SH-SY5Y (cell line): ENCODE results near the gene CCK.

Source experiments
- GATA2 ChIP-seq: IDR thresholded peaks from 2 replicates; pipeline ENCODE4 v1.6.1; 2011; ENCODE audit warnings: mild to moderate bottlenecking, low read depth, low read length
- GATA3 ChIP-seq: IDR thresholded peaks from 2 replicates; pipeline ENCODE4 v1.6.1; 2011; ENCODE audit warnings: low read depth, mild to moderate bottlenecking, low read length, moderate library complexity

Gene CCK

DNA sequence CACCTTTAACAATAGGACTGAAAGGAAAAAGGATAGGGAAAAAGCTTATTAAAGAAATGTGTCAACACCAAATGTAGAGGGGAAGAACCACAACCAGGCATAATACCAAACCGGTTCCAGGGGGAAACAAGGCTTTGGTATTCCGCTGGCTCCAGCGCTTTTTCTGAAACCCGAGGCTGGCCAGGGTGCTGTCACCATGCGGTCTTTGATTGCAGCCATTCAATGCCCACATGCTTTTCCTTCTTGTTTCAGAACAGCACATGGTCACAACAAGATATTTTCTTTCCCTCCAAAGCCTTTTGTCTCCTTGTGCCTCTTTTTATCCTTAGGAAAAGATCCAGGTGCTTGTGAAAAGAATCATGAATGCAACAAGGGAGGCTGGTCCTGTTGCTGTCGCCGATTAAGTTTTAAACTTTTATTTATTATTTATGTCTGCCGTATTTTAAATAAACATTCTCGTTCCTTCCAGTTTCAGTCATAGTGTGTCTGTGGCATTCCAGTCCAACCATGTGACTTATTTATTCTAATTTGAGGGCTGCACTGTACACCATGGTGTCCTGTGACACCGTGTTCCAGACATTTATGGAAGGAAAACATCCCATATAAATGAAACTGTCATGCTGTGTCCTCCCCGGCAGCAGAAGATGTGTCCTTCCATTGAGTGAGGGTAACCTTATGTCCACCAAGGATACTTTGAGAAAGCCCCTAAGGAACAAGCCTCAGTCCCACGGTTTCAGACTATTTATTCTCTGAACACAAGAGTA is 41.1 kb downstream of the CCK start:
- TF ChIP-seq GATA2 (no peak), GATA3 (no peak)

DNA sequence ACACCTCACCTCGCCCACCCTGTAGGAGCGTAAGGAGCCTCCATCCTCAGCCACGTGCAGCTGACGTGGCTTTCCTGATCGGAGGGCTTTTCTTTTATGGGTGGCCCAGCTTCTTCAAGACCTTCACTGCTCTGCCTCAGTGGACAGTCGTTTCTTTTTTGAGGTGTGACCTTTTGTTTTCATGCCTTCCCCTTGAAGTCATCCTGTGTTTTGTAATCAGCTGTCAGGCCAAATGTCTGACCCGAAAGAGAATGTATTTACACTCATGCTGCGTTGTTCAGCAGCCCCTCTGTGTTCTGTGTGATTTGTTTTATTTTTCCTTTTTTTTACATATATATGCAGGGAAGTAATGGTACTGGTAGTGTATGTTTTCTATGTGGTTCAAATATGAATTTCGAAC is 41.8 kb downstream of the CCK start:
- TF ChIP-seq GATA2 (no peak), GATA3 (no peak)

DNA sequence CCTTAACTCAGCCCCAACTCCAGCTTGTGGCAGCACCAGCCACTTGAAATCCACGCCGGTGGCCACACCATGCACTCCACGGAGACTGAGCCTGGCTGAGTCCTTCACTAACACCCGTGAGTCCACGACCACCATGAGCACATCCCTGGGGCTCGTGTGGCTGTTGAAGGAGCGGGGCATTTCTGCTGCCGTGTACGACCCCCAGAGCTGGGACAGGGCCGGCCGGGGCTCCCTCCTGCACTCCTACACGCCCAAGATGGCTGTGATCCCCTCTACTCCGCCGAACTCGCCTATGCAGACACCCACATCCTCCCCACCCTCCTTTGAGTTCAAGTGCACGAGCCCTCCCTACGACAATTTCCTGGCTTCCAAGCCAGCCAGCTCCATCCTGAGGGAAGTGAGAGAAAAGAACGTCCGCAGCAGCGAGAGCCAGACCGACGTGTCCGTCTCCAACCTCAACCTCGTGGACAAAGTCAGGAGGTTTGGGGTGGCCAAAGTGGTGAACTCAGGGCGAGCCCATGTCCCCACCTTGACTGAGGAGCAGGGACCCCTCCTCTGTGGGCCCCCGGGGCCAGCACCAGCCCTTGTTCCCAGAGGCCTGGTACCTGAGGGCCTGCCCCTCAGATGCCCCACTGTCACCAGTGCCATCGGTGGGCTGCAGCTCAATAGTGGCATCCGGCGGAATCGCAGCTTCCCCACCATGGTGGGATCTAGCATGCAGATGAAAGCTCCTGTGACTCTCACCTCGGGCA is 42.9 kb downstream of the CCK start:
- no peak for TF ChIP-seq GATA3
- TF ChIP-seq GATA2: no peak

DNA sequence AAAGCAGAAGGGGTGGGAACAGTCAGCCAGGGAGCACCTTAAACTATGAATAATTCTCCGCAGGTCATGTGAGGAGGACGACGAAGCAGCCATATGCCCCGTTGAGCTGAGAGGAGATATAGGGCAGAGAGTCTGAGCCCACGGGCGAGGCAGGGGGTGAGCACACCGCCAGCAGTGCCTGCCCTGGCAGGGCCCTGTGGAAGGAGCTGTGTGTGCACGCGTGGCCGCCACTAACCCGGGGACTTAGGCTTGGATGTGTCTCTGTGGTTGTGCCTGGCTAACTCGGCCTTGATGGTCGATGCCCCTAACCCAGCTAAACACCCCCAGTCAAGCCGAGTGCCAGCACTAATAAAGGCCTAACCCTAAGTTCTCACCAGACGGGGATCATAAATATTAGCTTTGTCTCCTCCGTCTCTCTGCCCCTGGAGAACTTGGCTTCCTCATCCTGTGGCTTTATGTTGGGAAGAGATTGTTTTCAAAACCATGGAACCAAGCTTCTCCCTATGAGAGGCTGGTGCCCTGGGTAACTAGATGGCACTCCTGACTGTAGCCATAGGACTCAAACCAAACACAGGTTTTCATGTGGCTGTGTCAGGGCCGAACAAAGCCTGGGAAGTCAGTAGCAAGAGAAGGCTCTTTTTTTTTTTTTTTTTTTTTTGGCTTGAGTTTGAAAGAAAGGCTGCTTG is 45.4 kb downstream of the CCK start:
- TF ChIP-seq GATA2 (no peak), GATA3 (no peak)

DNA sequence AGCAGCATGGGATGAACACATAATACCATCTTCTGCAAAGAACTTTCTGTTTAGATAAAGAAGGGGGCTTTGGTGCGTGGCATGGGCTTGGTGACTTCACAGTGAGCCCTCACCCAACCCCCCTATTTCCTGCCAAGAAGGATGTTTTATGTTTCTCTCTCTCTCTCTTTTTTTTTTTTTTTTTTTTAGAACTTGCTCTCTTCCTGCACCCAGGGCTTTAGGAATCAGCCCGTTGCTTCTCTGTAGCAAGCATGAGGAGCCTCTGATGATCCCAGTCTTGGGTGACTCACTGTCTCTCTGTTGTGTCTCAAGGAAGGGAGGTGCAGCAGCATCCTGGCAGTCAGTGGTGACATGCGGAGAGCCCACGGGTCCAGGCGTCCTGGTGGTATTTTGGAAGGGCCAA is 49.1 kb downstream of the CCK start:
- TF ChIP-seq GATA3 (no peak), GATA2 (no peak)

DNA sequence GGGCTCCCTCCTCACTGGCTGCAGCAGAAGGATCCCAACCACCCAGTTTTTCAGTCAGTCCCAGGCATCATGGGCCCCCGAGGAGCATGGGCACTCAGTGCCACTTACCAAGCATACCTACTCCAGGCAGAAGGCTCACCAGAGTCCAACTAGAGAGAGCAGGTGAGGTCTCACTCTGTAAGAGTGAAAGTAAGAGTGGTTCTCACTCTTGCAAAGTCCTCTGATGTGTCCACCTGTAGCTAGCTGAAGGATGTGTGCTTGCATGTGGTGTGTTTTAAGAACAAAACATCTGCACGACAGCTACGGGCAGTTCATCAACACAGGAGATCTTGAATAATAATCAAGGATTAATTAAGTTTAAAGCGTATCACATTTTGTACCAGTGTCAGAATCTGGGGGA is 49.7 kb downstream of the CCK start:
- no peak for TF ChIP-seq GATA2
- no peak for TF ChIP-seq GATA3

DNA sequence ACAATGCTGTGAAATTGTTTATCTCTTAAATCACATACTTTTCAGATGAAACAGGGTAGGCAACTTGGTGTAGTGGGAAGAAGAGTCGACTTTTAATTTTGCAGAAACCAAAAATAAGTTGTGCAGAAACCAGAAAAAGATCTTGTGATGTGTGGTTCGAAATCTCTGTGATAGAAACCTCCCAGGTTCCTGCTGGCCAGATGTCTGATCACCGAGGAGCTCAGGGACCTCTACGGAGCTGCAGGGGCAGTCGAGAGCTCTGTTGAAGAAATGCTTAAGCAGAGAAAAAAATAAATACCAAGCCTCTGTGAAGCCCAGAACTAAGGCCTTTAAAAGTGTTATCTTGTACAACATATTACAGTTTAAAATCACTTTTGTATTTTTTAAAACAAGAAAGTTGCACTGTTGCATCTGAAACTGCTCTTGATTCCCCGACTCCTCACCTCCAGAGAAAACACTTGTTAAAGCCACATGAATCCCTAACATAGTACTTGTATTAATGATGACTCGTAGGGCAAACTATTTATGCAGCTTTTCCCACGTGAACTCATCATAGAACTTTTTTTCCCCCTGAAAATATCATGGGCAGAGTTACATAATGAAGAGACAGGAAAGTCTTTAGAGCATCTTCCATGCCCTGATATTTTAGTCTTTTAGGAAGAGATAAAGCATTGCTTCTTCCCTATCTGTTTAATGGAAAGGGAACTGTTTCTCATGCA is 51.3 kb downstream of the CCK start:
- TF ChIP-seq GATA2 (no peak), GATA3 (no peak)

DNA sequence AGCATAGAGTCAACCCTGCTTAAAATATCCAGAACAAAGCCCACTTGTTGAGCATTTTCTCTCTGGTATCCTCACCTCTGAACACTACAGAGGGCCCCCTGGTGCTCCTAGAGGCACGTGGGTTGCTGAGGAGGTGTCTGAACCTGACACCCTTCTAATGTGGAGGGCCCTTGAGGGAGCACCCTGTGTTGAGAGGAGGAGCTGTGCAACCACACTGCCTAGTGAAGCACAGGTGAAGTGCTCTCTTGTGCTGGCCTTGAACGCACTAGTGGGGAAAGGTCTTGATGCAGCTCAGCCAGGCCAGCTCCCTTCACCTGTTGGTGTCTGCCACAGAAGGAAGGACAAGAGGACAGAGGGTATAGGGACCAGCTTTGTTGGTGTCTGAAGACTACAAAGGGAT is 51.9 kb downstream of the CCK start:
- TF ChIP-seq GATA3 (no peak), GATA2 (no peak)

DNA sequence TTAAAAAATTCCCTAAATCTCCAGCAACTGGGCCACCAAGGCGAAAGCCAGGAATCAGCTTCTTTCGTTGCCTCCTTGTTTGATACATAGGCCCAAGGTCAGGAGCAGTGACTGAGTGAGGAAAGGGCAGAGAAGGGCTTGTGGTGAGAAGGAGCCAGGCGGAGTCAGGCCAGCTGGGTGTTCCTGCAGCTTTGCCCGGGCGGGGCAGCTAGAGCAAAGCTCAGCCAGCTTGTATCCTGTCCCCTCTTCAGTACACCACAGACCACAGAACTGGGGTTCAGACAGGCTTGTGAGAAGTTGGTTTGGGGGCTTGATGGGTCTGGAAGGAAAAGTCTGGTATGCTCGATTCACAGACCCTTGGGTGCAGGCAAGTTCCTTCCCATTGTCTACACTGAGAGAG is 52.6 kb downstream of the CCK start:
- TF ChIP-seq GATA2 (no peak), GATA3 (no peak)

DNA sequence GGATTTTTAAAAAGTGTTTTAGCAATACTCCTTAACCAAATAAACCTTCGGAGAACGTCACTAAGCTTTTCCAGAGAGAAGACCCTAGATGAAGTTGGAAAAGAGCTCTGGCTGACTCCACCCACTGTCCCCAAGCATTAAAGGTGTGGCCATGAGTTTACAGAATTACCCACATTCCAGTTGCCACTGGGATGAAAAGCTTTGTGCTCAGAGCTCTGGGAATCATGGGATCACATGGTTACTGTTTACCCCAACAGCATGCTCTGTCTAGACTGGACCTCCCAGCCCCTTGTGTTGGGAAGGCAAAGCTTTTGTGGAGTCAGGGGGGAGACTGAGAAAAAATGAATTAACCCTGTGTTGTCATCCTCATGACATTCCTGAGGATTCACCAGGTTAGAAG is 55.3 kb downstream of the CCK start:
- TF ChIP-seq GATA3 (no peak), GATA2 (no peak)

DNA sequence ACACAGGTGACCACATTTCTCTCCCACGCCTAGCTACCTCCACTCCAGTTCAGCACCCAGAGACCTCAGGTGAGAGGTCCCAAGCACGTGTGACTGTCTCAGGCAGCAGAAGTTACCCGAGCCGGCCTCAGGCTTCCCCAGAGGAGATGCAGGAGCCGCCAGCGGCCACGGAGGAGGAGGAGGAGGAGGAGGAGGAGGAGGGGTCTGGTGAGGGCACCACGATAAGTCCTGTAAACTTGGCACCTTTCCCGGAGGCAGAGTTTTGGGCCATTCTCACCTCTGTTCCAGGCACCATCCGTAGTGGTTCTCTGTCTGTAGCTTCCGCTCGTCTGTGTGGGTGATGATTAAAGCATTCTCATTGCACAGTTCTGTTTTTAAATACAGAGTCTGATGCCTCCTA is 56.1 kb downstream of the CCK start:
- no peak for TF ChIP-seq GATA3
- no peak for TF ChIP-seq GATA2
